GM10847 (cell line): ENCODE results near the gene OR51A2.

Experiments
- POLR2A ChIP-seq: IDR thresholded peaks from 2 replicates; pipeline ENCODE4 v1.6.1; 2011; ENCODE audit not compliant: insufficient read length; ENCODE audit errors: extremely low read depth

OR51A2 gene

DNA sequence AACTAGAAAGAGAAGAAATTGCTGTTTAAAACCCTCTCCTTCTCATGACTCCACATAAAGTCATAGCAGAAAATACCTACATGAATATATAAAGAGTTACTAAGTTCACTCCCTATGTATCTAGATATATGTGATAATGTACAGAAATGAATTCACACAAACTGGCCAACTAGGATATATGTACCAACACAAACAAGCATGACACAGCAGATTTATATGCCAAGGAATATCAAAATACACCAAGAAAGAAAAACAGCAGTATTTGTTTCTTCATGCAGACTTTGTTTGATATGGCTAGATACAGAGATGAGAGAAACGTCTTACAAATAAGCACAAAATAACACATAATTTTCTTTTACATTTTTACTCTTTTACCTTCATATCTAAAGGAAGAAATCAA is 33.2 kb downstream of the OR51A2 start:
- TF ChIP-seq POLR2A: no peak

DNA sequence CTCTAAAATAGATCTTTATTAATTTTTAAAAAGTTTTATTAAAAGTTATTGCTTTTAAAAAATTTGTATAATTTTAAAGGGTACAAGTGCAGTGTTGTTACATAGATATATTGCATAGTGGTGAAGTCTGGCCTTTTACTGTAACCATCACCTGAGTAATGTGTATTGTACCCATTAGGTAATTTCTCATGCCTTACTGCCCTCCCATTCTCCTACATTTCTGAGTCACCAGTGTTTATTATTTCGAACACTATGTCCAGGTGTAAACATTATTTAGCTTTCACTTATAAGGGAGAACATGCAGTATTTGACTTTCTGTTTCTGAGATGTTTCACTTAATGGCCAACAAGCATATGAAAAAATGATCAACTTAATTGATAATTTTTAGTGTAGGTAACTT is 33.7 kb downstream of the OR51A2 start:
- no peak for TF ChIP-seq POLR2A

DNA sequence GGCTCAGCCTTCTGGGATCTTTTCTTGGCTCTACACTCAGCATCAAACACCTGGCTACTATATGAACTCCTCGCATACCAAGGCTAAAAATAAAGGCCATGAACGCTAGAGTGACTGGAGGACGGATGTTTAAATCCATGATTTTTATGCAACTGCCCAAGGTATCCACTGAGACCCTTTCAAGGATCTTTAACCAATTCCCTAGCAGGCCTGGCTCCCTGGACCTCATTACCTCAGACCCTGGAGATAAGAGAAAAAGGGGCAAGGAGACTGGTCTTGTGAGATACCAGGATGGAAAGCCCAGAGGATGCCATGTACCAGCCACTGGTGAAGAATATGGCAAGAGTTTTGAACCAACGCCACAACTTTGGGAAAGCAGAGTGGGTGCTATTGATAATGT is 36.3 kb downstream of the OR51A2 start, which contains the start of gene OR51G2:
Gene OR51G2 (minus strand): TSS at position 101 of the 400 bp plus-strand sequence. CDS start 3,687 bp downstream, outside the sequence.
- TF ChIP-seq POLR2A: no peak

DNA sequence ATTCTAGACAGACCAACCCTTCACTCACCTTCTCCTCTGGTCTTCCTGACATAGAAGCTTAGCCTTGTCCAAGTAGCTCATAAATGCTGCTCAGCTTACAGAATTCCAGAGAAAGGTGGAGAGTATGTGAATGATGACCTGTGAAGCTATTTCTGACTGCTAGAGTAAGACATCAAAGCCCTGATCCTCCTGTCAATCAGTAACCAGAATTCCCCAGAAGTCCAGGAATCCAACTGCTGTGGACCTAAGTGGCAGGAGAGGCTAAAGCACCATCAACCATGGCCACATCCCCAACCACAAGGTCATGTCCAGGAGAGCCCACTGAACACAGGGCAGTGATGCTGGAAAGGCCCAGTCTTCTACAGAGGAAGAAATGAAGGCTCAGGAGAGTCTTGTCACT is 38.9 kb downstream of the OR51A2 start:
- TF ChIP-seq POLR2A: no peak
